Stimulated activated CD8-positive, alpha-beta memory T cell treated with anti-CD3 and anti-CD28 coated beads, Interleukin-2, amount 100 ng/mL, for 48 hours (primary cell): Measurements from ENCODE around the gene IL17REL.

Source experiments
- DNase-seq, 2 donors: peaks; one replicate each; pipeline ENCODE4 v3.0.0-alpha.2; 2020; ENCODE audit warnings: low read depth in 2 of 2

Gene IL17REL

GRCh38 chr22:49967706-49968208 is 44.8 kb downstream of the IL17REL start:
- DNase-seq: no peak

- DNase-seq: no peak
Observed at GRCh38 chr22:49966774-49967705, 45.5 kb downstream of the IL17REL start.

- DNase-seq: no peak
Observed at GRCh38 chr22:49966041-49966773, 46.4 kb downstream of the IL17REL start.

GRCh38 chr22:49965091-49966040 is 47.2 kb downstream of the IL17REL start:
- no peak for DNase-seq

GRCh38 chr22:49964136-49965090 is 48.2 kb downstream of the IL17REL start:
- DNase-seq: no peak

- DNase-seq: no peak
Observed at GRCh38 chr22:49963647-49964026, 48.9 kb downstream of the IL17REL start.

GRCh38 chr22:49962751-49963646 is 49.6 kb downstream of the IL17REL start:
- no peak for DNase-seq

GRCh38 chr22:49962012-49962750 is 50.4 kb downstream of the IL17REL start:
- DNase-seq: peak; percentile 80 to 81

- no peak for DNase-seq
Observed at GRCh38 chr22:49961601-49962011, 51.0 kb downstream of the IL17REL start.

GRCh38 chr22:49961005-49961600 is 51.5 kb downstream of the IL17REL start:
- DNase-seq: no peak

- DNase-seq: peak; percentile 90 to 92
Observed at GRCh38 chr22:49960159-49961004, 52.2 kb downstream of the IL17REL start, which contains the start of gene PIM3. TSS of gene PIM3 (plus strand) at chr22:49960772. CDS start at chr22:49960948, 176 bp downstream.

- no peak for DNase-seq
Observed at GRCh38 chr22:49959782-49960158, 52.8 kb downstream of the IL17REL start.

- DNase-seq: no peak
Observed at GRCh38 chr22:49958931-49959781, 53.4 kb downstream of the IL17REL start.

GRCh38 chr22:49958366-49958921 is 54.1 kb downstream of the IL17REL start:
- no peak for DNase-seq

GRCh38 chr22:49957826-49958365 is 54.7 kb downstream of the IL17REL start:
- DNase-seq: no peak
